Non-pigmented ciliary epithelial cell (primary cell): ENCODE results near the gene CACNA2D2.

Experiments used
- DNase-seq: peaks from one replicate; pipeline ENCODE4 v3.0.0-alpha.2; 2010; ENCODE audit warnings: low read depth

Gene CACNA2D2

GRCh38 chr3:50369012-50369670, 134.3 kb downstream of the CACNA2D2 start:
- DNase-seq, result no peak

- DNase-seq, result no peak
Measured at GRCh38 chr3:50365842-50366220, 137.6 kb downstream of the CACNA2D2 start.

- no peak for DNase-seq
Measured at GRCh38 chr3:50365080-50365841, 138.2 kb downstream of the CACNA2D2 start.

GRCh38 chr3:50364573-50365079, 138.8 kb downstream of the CACNA2D2 start:
- DNase-seq, result no peak

GRCh38 chr3:50359760-50360110, 143.7 kb downstream of the CACNA2D2 start:
- DNase-seq, result no peak

- DNase-seq, result peak; percentile 97
Measured at GRCh38 chr3:50358911-50359759, 144.3 kb downstream of the CACNA2D2 start, which contains the start of gene TMEM115. Gene TMEM115, minus strand, starts transcription at chr3:50359521. Its CDS starts 458 bp downstream, at chr3:50359063.

GRCh38 chr3:50358355-50358910, 145.0 kb downstream of the CACNA2D2 start:
- no peak for DNase-seq

- no peak for DNase-seq
Measured at GRCh38 chr3:50357481-50357880, 146.0 kb downstream of the CACNA2D2 start.

GRCh38 chr3:50356553-50356952, 146.9 kb downstream of the CACNA2D2 start:
- no peak for DNase-seq

GRCh38 chr3:50355829-50356552, 147.4 kb downstream of the CACNA2D2 start:
- no peak for DNase-seq

- no peak for DNase-seq
Measured at GRCh38 chr3:50354850-50355249, 148.6 kb downstream of the CACNA2D2 start.

- no peak for DNase-seq
Measured at GRCh38 chr3:50354186-50354764, 149.2 kb downstream of the CACNA2D2 start.

GRCh38 chr3:50353245-50354004, 150.0 kb downstream of the CACNA2D2 start:
- no peak for DNase-seq

GRCh38 chr3:50352781-50353180, 150.7 kb downstream of the CACNA2D2 start:
- no peak for DNase-seq

GRCh38 chr3:50351323-50351697, 152.1 kb downstream of the CACNA2D2 start:
- no peak for DNase-seq

GRCh38 chr3:50350527-50351322, 152.7 kb downstream of the CACNA2D2 start, which contains the start of the genes CYB561D2 and NPRL2:
Gene CYB561D2, plus strand, starts transcription at chr3:50350862. Its CDS starts 572 bp downstream, at chr3:50351434.
Gene NPRL2, minus strand, starts transcription at chr3:50350775. Its CDS starts 123 bp downstream, at chr3:50350652.
- DNase-seq, result peak; percentile 67

GRCh38 chr3:50350213-50350526, 153.3 kb downstream of the CACNA2D2 start:
- no peak for DNase-seq

GRCh38 chr3:50347187-50347813, 156.1 kb downstream of the CACNA2D2 start:
- DNase-seq, result no peak
